GM18519 (cell line): ENCODE results near the gene ARFGEF2.
"Not testable (repeated sequence)": the region's sequence is repeated elsewhere in the genome, so short reads cannot be mapped to it uniquely, and the experiment has no call there.

Experiments
- ATAC-seq: cut with Tn5 transposase; IDR thresholded peaks from one replicate; pipeline ENCODE4 v1.9.1; 2021; ENCODE audit warnings: mild to moderate bottlenecking, moderate library complexity; ENCODE audit not compliant: unreplicated experiment, low FRiP score

ARFGEF2 gene

GRCh38 chr20:49046087-49046900, 124.8 kb downstream of the ARFGEF2 start, which contains the start of gene CSE1L:
Gene CSE1L (plus strand): TSS chr20:49046312. CDS start chr20:49058464, 12,152 bp downstream.
- peak; percentile 77 for ATAC-seq

- ATAC-seq: no peak
These were observed 130.8 kb downstream of the ARFGEF2 start for GRCh38 chr20:49052334-49052733.

GRCh38 chr20:49054056-49054643, 132.6 kb downstream of the ARFGEF2 start:
- no peak for ATAC-seq

GRCh38 chr20:49063279-49063678, 141.8 kb downstream of the ARFGEF2 start:
- ATAC-seq: no peak

- no peak for ATAC-seq
These were observed 153.0 kb downstream of the ARFGEF2 start for GRCh38 chr20:49074521-49074920.

GRCh38 chr20:49078310-49078709, 156.8 kb downstream of the ARFGEF2 start:
- ATAC-seq: no peak

GRCh38 chr20:49082295-49082694, 160.8 kb downstream of the ARFGEF2 start:
- not testable (repeated sequence) for ATAC-seq
